Measurements from ENCODE around the gene HGF.

- no peak for TF ChIP-seq CTCF (conservative IDR thresholded peaks at IDR 0.05 in 1 of 2, IDR thresholded peaks at IDR 0.05 in 1 of 2; ENCODE audit: extremely low read depth in 1 of 2, insufficient read depth in 1 of 2, low read depth in 1 of 2, low read length in 2 of 2)
- TF ChIP-seq EZH2 (IDR thresholded peaks at IDR 0.05; ENCODE audit: borderline replicate concordance, low read length), result no peak
These were observed 7.2 kb upstream of the HGF start for GRCh38 chr7:81776948-81777630.
